Fibroblast of pulmonary artery (primary cell): ENCODE data around the gene KCNQ5.

Experiments used
- DNase-seq: peaks from one replicate; pipeline ENCODE4 v3.0.0-alpha.2; 2010; ENCODE audit warnings: low read depth
- H3K4me3 ChIP-seq: replicated peaks from 2 replicates; pipeline ENCODE4 v1.5.1; 2011; ENCODE audit warnings: low read depth, mild to moderate bottlenecking, control low read depth, low read length, moderate library complexity
- TF ChIP-seq, protein P1 (sequence below): IDR thresholded peaks from 2 replicates; pipeline ENCODE4 v1.5.1; 2011; ENCODE audit warnings: mild to moderate bottlenecking, control low read depth, low read length, inconsistent platforms; ENCODE audit errors: missing control alignments

KCNQ5 gene

DNA sequence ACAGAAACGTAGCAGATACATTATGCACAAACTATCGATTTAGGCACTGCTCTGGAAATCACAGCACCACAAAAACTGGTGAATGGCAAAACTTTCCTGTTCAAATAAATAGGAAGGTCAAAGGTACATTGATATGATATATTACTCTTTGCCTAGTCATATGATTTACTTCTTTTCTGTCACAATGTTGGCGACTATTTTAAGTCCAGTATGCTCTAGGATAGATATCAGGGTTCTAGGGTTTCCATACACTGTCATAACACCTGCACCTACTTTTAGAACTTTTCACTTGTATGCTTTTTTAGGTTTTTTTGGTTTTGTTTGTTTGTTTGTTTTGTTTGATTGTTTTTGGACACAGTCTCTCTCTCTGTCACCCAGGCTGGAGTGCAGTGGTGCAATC is 578.4 kb downstream of the KCNQ5 start:
- no peak overlapping the region for H3K4me3 ChIP-seq
- TF ChIP-seq, protein P1, sequence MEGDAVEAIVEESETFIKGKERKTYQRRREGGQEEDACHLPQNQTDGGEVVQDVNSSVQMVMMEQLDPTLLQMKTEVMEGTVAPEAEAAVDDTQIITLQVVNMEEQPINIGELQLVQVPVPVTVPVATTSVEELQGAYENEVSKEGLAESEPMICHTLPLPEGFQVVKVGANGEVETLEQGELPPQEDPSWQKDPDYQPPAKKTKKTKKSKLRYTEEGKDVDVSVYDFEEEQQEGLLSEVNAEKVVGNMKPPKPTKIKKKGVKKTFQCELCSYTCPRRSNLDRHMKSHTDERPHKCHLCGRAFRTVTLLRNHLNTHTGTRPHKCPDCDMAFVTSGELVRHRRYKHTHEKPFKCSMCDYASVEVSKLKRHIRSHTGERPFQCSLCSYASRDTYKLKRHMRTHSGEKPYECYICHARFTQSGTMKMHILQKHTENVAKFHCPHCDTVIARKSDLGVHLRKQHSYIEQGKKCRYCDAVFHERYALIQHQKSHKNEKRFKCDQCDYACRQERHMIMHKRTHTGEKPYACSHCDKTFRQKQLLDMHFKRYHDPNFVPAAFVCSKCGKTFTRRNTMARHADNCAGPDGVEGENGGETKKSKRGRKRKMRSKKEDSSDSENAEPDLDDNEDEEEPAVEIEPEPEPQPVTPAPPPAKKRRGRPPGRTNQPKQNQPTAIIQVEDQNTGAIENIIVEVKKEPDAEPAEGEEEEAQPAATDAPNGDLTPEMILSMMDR, result no peak
- no peak for DNase-seq

DNA sequence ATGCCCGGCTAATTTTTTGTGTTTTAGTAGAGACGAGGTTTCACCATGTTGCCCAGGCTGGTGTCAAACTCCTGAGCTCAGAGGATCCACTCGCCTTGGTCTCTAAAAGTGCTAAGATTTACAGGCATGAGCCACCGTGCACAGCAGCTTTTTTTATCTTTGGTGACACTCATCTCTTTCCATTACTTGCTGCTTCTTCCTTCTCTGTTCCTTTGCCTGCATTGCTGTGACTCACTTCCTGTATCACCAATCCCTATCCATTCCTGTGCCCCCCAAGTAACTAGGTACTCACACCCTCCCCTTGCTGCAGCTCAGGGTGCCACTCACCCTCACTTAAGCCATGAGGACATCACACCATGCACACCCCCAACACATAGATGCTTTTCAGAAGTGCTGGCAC is 578.9 kb downstream of the KCNQ5 start:
- no peak overlapping the region for H3K4me3 ChIP-seq
- DNase-seq, result no peak
- TF ChIP-seq, protein P1, result no peak

DNA sequence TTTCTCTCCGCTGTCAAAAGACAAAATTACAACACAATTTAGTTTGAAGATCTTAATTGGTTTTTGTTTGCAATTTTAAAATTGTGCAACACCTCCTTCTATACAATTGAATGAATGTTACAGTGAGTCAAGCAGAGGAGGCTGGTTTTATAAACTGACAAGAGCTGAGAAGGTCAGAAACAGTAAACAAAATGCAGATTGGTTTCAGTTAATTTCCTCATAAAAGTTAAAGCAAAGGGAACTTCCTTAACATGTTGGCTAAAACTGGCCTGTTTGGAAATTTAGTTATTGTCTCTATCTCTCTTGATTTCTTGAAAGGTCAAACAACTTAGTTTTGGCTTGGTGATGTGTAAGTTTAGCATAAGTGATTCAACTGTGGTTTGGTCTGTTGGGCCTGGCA is 581.2 kb downstream of the KCNQ5 start:
- TF ChIP-seq, protein P1, result no peak
- no peak overlapping the region for H3K4me3 ChIP-seq
- DNase-seq, result no peak

DNA sequence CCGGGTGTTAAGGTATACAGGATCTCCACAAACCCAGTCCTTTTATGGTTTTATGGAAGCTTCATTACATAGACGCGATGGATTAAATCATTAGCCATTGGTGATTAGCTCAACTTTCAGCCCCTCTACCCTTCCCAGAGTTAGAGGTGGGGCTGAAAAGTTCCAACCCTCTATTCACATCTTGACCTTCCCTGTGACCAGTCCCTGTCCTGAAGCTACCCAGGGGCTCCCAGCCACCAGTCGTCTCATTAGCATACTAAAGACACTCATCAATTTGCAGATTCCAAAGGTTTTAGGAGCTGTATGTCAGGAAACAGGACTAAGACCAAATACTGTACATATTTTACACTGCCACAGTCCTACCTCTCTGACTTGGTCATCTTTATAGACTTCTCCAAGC is 582.4 kb downstream of the KCNQ5 start:
- no peak for DNase-seq
- TF ChIP-seq, protein P1, result no peak
- no peak overlapping the region for H3K4me3 ChIP-seq

DNA sequence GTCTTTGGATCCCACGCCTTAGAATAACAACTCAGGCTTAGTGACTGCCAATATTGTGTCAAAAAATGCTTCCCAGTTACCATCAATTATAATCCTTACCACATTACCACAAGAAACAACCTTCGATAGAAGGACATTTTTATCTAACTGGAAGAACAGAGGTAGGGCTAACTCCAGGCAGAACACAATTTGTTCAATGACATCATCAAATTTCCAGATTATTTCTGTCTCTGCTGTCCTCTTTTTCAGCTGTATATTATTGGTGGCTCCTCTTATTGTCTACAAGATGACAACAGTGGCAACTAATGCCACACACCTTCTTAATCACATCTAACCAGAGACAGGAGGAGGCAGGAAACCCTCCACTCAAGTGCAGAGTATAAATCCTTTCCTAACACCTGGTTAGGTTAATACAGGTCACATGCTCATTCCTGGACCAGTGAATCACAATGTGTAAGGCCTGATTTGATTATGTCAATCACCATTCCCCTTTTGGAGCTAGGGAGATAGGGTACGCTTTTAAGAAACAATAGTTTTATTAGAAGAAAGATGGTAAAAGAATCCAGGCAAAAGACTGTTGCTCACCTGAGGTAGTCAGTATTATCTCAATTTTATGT is 585.5 kb downstream of the KCNQ5 start:
- no peak for DNase-seq
- TF ChIP-seq, protein P1, result no peak

DNA sequence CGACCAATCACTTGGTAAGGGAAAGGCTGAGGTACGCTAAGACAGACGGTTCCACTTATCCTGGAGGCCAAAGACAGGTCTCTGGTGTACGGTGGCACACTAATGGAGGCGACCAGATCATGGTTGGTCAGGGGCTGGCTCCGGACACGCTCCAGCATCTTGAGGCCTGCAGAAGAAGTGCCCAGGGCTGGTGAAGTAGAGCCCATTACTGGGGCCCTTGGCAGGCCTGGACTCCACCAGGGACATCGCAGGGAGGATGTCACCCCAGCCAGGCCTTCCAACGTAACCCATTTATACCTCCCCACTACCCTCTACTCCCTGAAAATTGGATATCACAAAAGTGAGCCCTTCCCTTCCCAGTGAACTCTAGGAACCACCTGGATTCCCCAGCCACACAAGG is 587.3 kb downstream of the KCNQ5 start:
- H3K4me3 ChIP-seq, result no peak overlapping the region
- TF ChIP-seq, protein P1, result no peak
- DNase-seq, result no peak

More for the DNA sequence above, 585.5 kb downstream of the KCNQ5 start:
- no peak overlapping the region for H3K4me3 ChIP-seq

DNA sequence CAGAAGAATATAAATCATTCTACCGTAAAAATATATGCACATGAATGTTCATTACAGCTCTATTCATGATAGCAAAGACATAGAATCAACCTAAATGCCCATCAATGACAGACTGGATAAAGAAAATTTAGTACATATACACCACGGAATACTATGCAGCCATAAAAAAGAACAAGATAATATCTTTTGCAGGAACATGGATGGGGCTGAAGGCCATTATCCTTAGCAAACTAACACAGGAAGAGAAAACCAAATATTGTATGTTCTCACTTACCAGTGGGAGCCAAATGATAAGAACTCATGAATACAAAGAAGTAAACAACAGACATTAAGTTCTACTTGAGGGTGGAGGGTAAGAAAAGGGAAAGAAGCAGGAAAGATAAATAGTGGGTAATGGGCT is 595.0 kb downstream of the KCNQ5 start:
- no peak for DNase-seq
- TF ChIP-seq, protein P1, result no peak
- H3K4me3 ChIP-seq, result no peak overlapping the region
